C4-2B (cell line): ENCODE data around the gene MAPKAPK2.

Experiments used
- ZFX ChIP-seq: fragments of 450-650 bp; IDR thresholded peaks from 2 replicates; pipeline ENCODE4 v1.6.1; 2017
- TF ChIP-seq, protein P1 (sequence below): fragments of 450-650 bp; conservative IDR thresholded peaks from 2 replicates; pipeline ENCODE4 v1.5.1; 2017; ENCODE audit warnings: mild to moderate bottlenecking

DNA sequence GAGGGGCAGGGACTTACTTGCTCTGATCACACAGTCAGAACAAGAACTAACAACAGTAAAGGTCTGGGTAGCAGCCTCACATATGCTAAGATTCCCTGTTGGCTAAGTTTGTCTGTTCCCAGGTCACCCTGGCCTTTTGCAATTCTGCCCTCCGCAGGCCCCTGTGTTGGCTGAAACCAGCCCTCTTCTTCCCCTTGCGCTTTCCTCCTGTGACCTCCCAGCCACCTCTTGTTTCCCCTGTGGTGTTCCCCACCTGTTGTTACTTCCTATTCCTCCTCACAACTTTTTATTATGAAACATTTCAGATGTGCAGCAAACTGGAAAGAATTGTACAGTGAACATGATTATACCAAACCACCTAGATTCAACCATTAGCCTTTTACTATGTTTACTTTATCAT lies 23.4 kb downstream of the MAPKAPK2 start:
- TF ChIP-seq, protein P1, sequence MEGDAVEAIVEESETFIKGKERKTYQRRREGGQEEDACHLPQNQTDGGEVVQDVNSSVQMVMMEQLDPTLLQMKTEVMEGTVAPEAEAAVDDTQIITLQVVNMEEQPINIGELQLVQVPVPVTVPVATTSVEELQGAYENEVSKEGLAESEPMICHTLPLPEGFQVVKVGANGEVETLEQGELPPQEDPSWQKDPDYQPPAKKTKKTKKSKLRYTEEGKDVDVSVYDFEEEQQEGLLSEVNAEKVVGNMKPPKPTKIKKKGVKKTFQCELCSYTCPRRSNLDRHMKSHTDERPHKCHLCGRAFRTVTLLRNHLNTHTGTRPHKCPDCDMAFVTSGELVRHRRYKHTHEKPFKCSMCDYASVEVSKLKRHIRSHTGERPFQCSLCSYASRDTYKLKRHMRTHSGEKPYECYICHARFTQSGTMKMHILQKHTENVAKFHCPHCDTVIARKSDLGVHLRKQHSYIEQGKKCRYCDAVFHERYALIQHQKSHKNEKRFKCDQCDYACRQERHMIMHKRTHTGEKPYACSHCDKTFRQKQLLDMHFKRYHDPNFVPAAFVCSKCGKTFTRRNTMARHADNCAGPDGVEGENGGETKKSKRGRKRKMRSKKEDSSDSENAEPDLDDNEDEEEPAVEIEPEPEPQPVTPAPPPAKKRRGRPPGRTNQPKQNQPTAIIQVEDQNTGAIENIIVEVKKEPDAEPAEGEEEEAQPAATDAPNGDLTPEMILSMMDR, result no peak
- no peak for TF ChIP-seq ZFX
